Measurements from ENCODE around the gene WDR54.
"Not testable (repeated sequence)": the region's sequence is repeated elsewhere in the genome, so short reads cannot be mapped to it uniquely, and the experiment has no call there.

Gene WDR54

DNA sequence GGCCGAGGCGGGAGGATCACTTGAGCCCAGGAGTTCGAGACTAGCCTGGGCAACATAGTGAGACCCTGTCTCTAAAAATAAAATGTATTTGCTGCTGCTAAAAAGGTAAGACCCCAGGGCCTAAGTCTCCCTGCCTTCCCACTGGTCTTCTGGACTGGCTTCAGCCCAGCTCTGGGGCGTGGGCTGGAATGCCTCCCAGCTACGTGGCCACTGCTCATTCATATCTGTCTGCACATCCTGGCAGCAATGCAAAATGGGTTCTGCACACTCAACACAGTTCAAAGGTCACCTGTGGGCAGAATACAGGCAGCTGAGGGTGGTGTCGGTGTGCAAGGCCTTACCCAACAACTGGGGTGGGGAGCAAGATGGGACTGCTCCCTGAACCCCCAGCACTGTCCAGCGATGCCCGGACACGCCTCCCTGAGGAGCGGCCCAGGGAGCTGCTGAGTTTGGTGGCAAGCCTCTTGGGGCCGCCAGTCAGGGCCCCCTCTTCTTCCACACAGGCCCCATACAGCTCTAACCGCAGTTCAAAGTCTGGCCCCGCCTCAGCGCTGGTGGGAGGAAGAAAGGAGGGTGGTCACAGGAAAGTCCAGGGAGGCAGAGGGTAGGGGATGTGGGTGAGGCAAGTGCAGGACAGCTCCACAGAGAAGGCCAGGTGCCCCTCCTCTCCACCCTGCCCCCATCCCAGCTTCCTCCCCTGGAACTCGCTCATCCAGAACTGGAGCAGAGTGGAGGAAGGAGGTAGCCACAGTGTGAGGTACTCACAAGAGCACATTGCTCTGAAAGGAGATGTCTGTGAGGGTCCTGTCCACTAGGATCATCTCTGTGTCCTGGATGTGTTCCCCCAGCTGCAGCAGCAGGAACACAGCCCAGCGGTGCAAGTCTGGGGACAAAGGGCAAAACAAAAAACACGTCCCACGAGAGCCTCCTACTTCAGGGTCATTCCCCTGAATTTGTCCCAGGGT is 8.2 kb downstream of the WDR54 start:
- no peak for DNase-seq

DNA sequence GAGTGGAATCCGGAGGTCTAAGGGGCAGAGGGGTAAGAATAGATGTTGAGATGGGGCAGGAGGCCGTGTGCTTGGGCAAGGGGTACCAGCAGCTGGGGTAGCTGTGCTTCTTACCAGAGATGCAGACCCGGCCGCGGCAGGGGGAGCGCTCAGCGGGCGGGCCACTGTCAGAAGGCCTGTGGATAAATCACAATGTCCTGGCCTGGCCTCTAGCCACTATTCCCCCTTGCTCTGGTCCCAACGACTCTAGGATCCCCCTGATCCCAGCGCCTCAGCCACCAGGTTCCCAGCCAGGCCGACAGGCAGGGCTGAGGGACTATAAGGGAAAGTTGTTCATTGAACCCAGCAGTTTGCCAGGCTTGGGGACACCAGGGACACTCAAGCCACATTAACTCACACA is 9.0 kb downstream of the WDR54 start:
- no peak for DNase-seq

GRCh38 chr2:74436111-74436805 is 14.7 kb downstream of the WDR54 start:
- no peak for DNase-seq

GRCh38 chr2:74436848-74437695 is 15.5 kb downstream of the WDR54 start:
- DNase-seq: no peak

DNA sequence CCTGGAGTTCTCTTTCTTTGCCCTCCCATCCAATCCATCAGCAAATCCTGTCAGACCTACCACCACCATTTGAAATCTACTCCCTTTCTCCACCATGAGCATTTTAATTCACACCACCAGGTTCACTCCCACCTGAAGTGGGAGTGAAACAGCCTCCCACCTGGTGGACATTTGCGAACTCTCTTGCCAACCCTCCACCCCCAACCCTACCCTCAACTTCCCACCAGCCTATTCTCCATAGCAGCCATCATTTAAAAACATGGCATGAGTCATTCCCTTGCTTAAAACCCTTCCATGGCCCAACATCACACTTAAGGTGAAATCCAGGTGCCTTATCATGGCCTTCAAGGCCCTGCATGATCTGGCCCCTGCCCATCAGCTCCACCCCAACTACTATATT is 16.7 kb downstream of the WDR54 start:
- no peak for DNase-seq

DNA sequence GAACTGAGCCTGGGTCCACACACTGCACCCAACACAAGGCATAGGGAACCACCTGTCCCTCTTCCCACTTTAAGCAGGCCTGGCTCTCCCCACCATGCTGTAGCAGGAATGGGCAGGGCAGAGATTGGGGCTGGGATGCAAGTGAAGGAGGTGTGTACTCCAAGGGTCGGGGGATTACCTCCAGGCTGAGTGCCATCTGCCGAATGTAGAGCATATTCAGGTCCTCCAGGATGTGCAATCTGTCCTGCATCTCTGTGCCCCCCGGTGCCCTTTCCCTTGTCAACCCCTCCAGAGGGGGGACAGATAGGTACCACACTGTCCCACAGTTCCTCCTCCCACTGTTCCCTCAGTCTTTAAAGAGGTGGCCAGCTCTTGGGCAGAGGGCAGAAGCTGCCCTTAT is 17.8 kb downstream of the WDR54 start:
- DNase-seq: no peak

- no peak for DNase-seq
Observed at GRCh38 chr2:74439803-74440377, 18.4 kb downstream of the WDR54 start.

DNA sequence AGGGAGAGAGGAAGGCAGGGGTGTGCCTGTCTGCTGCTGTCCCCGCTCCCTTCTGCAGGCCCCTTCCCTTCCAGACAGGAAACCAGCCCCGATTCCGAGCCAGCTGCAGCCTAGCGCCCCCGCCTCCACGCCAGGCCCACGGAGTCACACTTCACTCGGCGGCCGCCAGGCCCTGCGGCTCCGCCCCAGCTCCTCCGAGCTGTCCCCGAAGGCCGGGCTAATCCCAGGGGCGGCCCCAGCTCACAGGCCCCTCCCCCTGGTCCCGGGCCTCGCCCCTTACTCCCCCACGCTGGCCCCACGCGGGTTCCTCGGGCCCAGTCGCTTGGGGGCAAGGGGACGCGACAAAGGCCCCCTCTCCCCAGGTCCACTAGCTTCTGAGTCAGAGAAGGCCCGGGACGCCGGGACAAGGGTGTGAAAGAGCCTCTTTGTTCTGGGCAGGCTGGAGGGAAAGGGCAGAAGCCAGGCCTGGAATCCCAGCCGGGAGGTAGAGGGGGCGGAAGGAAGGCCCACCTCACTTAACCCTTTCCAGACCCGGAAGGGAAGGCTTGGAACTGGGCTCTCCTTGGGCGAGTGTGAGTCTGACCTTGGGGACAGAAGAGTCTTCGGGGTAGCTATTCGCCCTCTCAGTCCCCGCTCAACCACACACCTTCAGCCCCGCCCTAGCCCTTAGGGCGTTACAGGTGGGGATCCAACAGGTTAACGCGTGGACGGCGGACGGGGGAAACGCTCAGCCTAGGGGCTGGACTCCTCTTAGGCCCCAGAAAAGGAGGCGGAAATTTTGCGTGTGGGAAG is 19.0 kb downstream of the WDR54 start:
- peak; percentile 85 for DNase-seq

DNA sequence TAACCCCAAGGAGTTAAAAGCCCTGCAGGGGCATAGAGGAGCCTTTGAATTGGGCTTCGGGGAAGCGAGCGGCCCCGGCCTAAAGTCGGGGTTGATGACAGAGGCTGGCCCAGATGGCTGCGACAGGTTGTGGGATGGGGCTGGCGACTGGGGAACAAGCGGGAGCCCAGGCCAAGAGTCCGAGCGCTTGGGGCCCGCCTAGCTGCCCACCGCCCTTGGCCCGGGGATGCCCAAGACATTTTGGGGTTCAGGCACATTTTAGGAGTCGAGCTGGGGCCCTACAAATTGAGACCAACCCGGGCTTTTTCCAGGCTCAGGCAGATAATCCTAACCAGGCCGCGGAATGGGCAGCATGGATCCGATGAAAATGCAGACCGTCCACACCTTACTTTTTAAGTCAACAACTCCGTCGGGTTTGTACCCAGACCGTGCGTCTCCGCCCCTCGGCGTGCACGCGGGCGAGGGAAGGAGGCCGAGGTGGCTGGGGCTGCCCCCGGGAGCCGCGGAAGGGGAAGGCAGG is 19.7 kb downstream of the WDR54 start:
- no peak for DNase-seq

GRCh38 chr2:74441690-74442482 is 20.4 kb downstream of the WDR54 start, which contains the start of gene RTKN:
RTKN (minus strand) TSS chr2:74441937; CDS start chr2:74441816, 121 bp downstream.
- no peak for DNase-seq

GRCh38 chr2:74442483-74443297 is 21.2 kb downstream of the WDR54 start:
- DNase-seq: not testable (repeated sequence)

- no peak for DNase-seq
Observed at GRCh38 chr2:74444498-74445318, 23.2 kb downstream of the WDR54 start.

DNA sequence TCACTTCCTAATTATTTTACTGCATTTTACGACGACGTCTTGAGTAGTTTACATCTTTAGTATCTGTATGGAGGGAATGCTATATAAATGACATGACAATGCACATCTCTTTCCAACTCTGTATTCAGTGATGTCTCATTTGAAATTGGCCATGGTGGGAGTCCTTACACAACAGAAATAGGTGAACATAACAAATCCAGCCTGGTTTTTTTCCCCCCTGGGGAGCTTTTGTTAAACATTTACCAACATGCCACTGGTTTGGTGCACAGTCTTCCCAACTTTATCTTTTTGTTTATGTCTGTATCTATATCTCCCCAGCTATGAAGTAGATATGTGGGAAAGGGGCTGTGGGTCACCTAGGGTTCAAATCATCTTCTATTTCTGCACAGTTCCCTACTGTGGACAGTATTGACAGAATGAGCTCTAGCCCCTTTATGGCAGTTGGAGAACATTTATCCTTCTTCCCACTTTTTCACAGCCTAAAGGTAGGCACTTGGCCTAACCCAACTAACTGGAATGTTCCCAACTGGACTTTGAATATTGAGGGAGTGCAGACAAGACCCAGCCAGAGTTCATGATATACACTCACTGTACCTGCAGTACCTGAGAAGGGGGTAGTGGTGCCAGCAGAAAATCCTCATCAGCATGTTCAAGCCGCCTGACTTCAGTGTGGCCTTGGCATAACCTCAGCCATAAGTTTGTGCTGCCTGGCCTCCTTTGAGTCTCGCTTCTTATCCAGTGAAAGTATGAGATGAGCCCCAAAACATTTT is 25.9 kb downstream of the WDR54 start:
- no peak for DNase-seq

DNA sequence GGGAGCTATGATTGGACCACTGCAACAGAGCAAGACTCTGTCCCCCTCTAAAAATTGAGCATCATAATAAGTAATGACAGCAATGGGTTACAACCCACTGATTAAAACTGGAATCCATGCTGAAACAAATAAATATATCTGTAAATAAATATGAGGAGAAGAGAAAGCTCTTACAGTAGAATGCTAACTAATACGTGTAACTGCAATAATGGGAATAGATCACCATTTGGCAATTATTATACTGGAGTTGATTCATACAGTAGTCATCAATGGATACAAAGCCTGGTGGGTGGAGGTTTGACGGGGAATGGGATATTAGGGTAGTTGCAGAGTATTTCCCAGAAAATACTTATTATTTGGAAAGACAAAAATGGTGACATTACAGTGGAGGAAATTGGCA is 27.2 kb downstream of the WDR54 start:
- DNase-seq: no peak

GRCh38 chr2:74450570-74451190 is 29.1 kb downstream of the WDR54 start:
- no peak for DNase-seq

DNA sequence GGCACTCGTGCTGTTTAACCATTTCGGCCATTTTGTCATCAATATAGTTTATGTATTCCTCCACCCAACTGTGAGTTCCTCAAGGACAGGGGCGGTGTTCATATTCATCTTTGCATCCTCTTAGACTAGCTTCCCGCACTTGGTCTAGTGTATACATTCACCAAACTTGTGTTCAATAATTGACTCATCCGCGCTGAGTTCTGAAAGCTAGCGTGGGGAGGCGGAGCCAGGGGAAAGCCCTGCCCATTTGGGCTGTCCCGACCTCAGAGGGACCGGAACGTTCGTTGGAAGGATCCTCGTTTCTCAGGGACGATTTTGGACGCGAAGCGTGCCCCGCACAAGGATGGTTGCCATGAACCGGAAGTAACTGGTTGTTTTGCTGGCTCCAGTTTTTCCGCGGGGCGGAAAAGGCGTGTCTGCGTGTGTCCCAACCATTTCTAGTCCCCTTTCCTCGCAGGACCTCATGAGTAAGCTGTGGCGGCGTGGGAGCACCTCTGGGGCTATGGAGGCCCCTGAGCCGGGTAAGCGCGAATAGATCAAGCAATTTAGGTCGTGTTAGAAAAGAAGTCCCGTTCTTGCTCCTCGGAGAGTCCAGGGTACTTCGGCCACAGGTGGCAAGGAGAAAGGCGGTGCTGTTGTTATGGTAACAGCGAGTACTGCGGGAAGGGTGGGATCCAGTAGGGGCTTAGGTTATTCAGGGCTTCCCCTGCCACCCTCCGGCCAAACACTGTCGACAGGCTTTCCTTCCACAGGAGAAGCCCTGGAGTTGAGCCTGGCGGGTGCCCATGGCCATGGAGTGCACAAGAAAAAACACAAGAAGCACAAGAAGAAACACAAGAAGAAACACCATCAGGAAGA is 33.4 kb downstream of the WDR54 start, which contains the start of gene INO80B:
TSS of gene INO80B (plus strand) at position 434 of the 858 bp plus-strand sequence. CDS start at position 464, 30 bp downstream.
- DNase-seq: peak; percentile 98

Measured in fibroblast of skin of abdomen (primary cell).